ENCODE data around the gene TRAF3.
"Not testable (repeated sequence)": the region's sequence is repeated elsewhere in the genome, so short reads cannot be mapped to it uniquely, and the experiment has no call there.

TRAF3 gene

GRCh38 chr14:102892651-102893050 is 115.4 kb downstream of the TRAF3 start:
- no peak for DNase-seq (ENCODE audit: low read depth)

GRCh38 chr14:102893452-102893851 is 116.2 kb downstream of the TRAF3 start:
- DNase-seq (ENCODE audit: low read depth), result peak; percentile 97

GRCh38 chr14:102896735-102897134 is 119.5 kb downstream of the TRAF3 start:
- not testable (repeated sequence) for DNase-seq (ENCODE audit: low read depth)

GRCh38 chr14:102897299-102898027 is 120.2 kb downstream of the TRAF3 start:
- no peak for DNase-seq (ENCODE audit: low read depth)

GRCh38 chr14:102898298-102898697 is 121.0 kb downstream of the TRAF3 start:
- DNase-seq (ENCODE audit: low read depth), result no peak

- DNase-seq (ENCODE audit: low read depth), result no peak
These were observed 121.7 kb downstream of the TRAF3 start for GRCh38 chr14:102898776-102899515.

GRCh38 chr14:102899516-102899900 is 122.3 kb downstream of the TRAF3 start:
- no peak for DNase-seq (ENCODE audit: low read depth)

- DNase-seq (ENCODE audit: low read depth), result no peak
These were observed 123.7 kb downstream of the TRAF3 start for GRCh38 chr14:102900631-102901571.

GRCh38 chr14:102901633-102902032 is 124.4 kb downstream of the TRAF3 start:
- DNase-seq (ENCODE audit: low read depth), result no peak

- no peak for DNase-seq (ENCODE audit: low read depth)
These were observed 124.8 kb downstream of the TRAF3 start for GRCh38 chr14:102902086-102902485.

GRCh38 chr14:102902523-102903247 is 125.4 kb downstream of the TRAF3 start:
- DNase-seq (ENCODE audit: low read depth), result no peak

- no peak for DNase-seq (ENCODE audit: low read depth)
These were observed 126.1 kb downstream of the TRAF3 start for GRCh38 chr14:102903248-102903888.

- no peak for DNase-seq (ENCODE audit: low read depth)
These were observed 126.8 kb downstream of the TRAF3 start for GRCh38 chr14:102903889-102904512.

- DNase-seq (ENCODE audit: low read depth), result no peak
These were observed 128.2 kb downstream of the TRAF3 start for GRCh38 chr14:102905116-102906108.

- DNase-seq (ENCODE audit: low read depth), result no peak
These were observed 129.5 kb downstream of the TRAF3 start for GRCh38 chr14:102906616-102907302.

- no peak for DNase-seq (ENCODE audit: low read depth)
These were observed 130.1 kb downstream of the TRAF3 start for GRCh38 chr14:102907303-102907844.

- no peak for DNase-seq (ENCODE audit: low read depth)
These were observed 130.9 kb downstream of the TRAF3 start for GRCh38 chr14:102907980-102908730.

Data from fibroblast of gingiva (primary cell).